Measurements from ENCODE around the gene SNTG2. TPM values are rescaled to one million over a fixed set of nuclear protein-coding genes. Genes with fewer than 3 reads are reported as not detected.

SNTG2 gene
- total and polyA plus RNA-seq, 2 donors (not counting 3 experiments of a cell fraction or from before 2014, with no cell fraction given) = not detected

GRCh38 chr2:1020206-1020605 lies 69.6 kb downstream of the SNTG2 start:
- DNase-seq (ENCODE audit: low read depth, low spot score) (no peak), FAIRE-seq (no peak)
- Histone ChIP-seq H3K9ac (replicated peaks; ENCODE audit: extremely low read depth, insufficient read depth, low read length) (no peak overlapping the region), H3K4me3 (replicated peaks in 1 of 3; ENCODE audit: insufficient read depth in 1 of 3, low read depth in 1 of 3, low read length in 3 of 3) (no peak overlapping the region), H3K4me2 (ENCODE audit: insufficient read depth, low read length) (no peak overlapping the region), H4K20me1 (replicated peaks; ENCODE audit: control insufficient read depth, extremely low read depth, insufficient read depth, low read length) (no peaks in the 10 kb centered on the region), H3K27ac (ENCODE audit: insufficient read depth, low read depth, low read length) (no peak overlapping the region), H2AFZ (ENCODE audit: low read depth, low read length) (no peak overlapping the region), H3K27me3 (ENCODE audit: control insufficient read depth in 2 of 2, insufficient read depth in 2 of 2, low read length in 2 of 2) (no peaks in the 10 kb centered on the region), H3K9me1 (replicated peaks; ENCODE audit: control insufficient read depth, extremely low read depth, insufficient read depth, low read length) (no peaks in the 10 kb centered on the region), H3K4me1 (ENCODE audit: control insufficient read depth, extremely low read depth, insufficient read depth, low read length) (no peaks in the 10 kb centered on the region), H3K9me3 (replicated peaks; ENCODE audit: control insufficient read depth, insufficient read depth, low read length) (peaks cover 4% of the 10 kb centered on the region), H3K79me2 (ENCODE audit: control insufficient read depth, insufficient read depth, low read length) (no peaks in the 10 kb centered on the region), H3K36me3 (ENCODE audit: control insufficient read depth in 2 of 2, extremely low read depth in 1 of 2, insufficient read depth in 2 of 2, low read length in 2 of 2) (no peaks in the 10 kb centered on the region)
- TF ChIP-seq MAX (IDR thresholded peaks at IDR 0.05; ENCODE audit: insufficient read depth, insufficient read length) (no peak), POLR2A (IDR thresholded peaks at IDR 0.05; ENCODE audit: low read depth, low read length) (no peak), JUN (IDR thresholded peaks at IDR 0.05; ENCODE audit: borderline replicate concordance, insufficient read depth, insufficient read length, low read depth) (no peak), EZH2 (IDR thresholded peaks at IDR 0.05; ENCODE audit: borderline replicate concordance, low read depth, low read length, severe bottlenecking) (no peak), GATA2 (IDR thresholded peaks at IDR 0.05; ENCODE audit: insufficient read depth, insufficient read length, low read depth, low read length) (no peak), POLR2AphosphoS5 (IDR thresholded peaks at IDR 0.05; ENCODE audit: insufficient read depth, low read depth, low read length) (no peak), MYC (IDR thresholded peaks at IDR 0.05; ENCODE audit: low read depth, low read length) (no peak)
- TF ChIP-seq, protein P1, sequence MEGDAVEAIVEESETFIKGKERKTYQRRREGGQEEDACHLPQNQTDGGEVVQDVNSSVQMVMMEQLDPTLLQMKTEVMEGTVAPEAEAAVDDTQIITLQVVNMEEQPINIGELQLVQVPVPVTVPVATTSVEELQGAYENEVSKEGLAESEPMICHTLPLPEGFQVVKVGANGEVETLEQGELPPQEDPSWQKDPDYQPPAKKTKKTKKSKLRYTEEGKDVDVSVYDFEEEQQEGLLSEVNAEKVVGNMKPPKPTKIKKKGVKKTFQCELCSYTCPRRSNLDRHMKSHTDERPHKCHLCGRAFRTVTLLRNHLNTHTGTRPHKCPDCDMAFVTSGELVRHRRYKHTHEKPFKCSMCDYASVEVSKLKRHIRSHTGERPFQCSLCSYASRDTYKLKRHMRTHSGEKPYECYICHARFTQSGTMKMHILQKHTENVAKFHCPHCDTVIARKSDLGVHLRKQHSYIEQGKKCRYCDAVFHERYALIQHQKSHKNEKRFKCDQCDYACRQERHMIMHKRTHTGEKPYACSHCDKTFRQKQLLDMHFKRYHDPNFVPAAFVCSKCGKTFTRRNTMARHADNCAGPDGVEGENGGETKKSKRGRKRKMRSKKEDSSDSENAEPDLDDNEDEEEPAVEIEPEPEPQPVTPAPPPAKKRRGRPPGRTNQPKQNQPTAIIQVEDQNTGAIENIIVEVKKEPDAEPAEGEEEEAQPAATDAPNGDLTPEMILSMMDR (IDR thresholded peaks at IDR 0.05; ENCODE audit: extremely low read depth in 1 of 2, insufficient read depth in 1 of 2, low read depth in 1 of 2, low read length in 2 of 2) = no peak
- intact Hi-C loops (cut with micrococcal nuclease) = no loop called here
- POLR2A ChIA-PET = no interaction called here
- CTCF ChIA-PET = no interaction called here
- dilution Hi-C loops (cut with MboI; ENCODE audit: extremely low pct_ligation_motif_present, low sequenced_read_pairs) = no loop called here
- no TSS peak for BruUV-seq (replicated peaks)
